GM19455 (cell line): ENCODE measurements around the gene SCYGR3.
"Not testable (repeated sequence)": the region's sequence is repeated elsewhere in the genome, so short reads cannot be mapped to it uniquely, and the experiment has no call there.

Experiments
- ATAC-seq: cut with Tn5 transposase; IDR thresholded peaks from one replicate; pipeline ENCODE4 v1.9.1; 2021; ENCODE audit not compliant: unreplicated experiment

The SCYGR3 gene

GRCh38 chr2:227614246-227614645 is 394 bp downstream of the SCYGR3 start:
- ATAC-seq, result no peak

GRCh38 chr2:227613272-227613660 is 1.4 kb downstream of the SCYGR3 start:
- no peak for ATAC-seq

GRCh38 chr2:227612546-227613271 is 1.9 kb downstream of the SCYGR3 start:
- no peak for ATAC-seq

GRCh38 chr2:227610123-227610522 is 4.5 kb downstream of the SCYGR3 start:
- no peak for ATAC-seq

GRCh38 chr2:227608561-227609338 is 5.9 kb downstream of the SCYGR3 start:
- ATAC-seq, result no peak

- ATAC-seq, result no peak
Observed at GRCh38 chr2:227607941-227608340, 6.7 kb downstream of the SCYGR3 start.

GRCh38 chr2:227606476-227606875 is 8.2 kb downstream of the SCYGR3 start:
- no peak for ATAC-seq

GRCh38 chr2:227602358-227602757 is 12.3 kb downstream of the SCYGR3 start:
- ATAC-seq, result no peak

GRCh38 chr2:227598835-227599503 is 15.7 kb downstream of the SCYGR3 start, which contains the start of gene SCYGR2:
Gene SCYGR2, plus strand, starts transcription at chr2:227598893. Its CDS starts 0 bp downstream, at chr2:227598893.
- ATAC-seq, result not testable (repeated sequence)

GRCh38 chr2:227597998-227598397 is 16.6 kb downstream of the SCYGR3 start:
- no peak for ATAC-seq

- no peak for ATAC-seq
Observed at GRCh38 chr2:227597036-227597435, 17.6 kb downstream of the SCYGR3 start.

- ATAC-seq, result no peak
Observed at GRCh38 chr2:227595797-227596196, 18.8 kb downstream of the SCYGR3 start.

- ATAC-seq, result peak; percentile 84
Observed at GRCh38 chr2:227592694-227593387, 21.8 kb downstream of the SCYGR3 start.

GRCh38 chr2:227582369-227582768 is 32.3 kb downstream of the SCYGR3 start:
- ATAC-seq, result no peak

GRCh38 chr2:227579791-227580190 is 34.8 kb downstream of the SCYGR3 start:
- ATAC-seq, result no peak

- no peak for ATAC-seq
Observed at GRCh38 chr2:227578642-227579041, 36.0 kb downstream of the SCYGR3 start.

GRCh38 chr2:227577555-227577954 is 37.1 kb downstream of the SCYGR3 start:
- no peak for ATAC-seq

- ATAC-seq, result no peak
Observed at GRCh38 chr2:227576812-227577211, 37.8 kb downstream of the SCYGR3 start.

- ATAC-seq, result no peak
Observed at GRCh38 chr2:227576110-227576509, 38.5 kb downstream of the SCYGR3 start.

GRCh38 chr2:227570615-227571014 is 44.0 kb downstream of the SCYGR3 start:
- no peak for ATAC-seq

GRCh38 chr2:227568852-227569169 is 45.8 kb downstream of the SCYGR3 start:
- no peak for ATAC-seq
